Measurements from ENCODE around the gene ZFAND3. TPM values are rescaled to one million over a fixed set of nuclear protein-coding genes. Genes with fewer than 3 reads are reported as not detected.
"Not testable (repeated sequence)": the region's sequence is repeated elsewhere in the genome, so short reads cannot be mapped to it uniquely, and the experiment has no call there.

Gene ZFAND3
- total RNA-seq, 1 donor from 2014 or later = 76.0 TPM

- intact Hi-C loops (cut with DNase I) = no loop called here
- no peak for ATAC-seq (ENCODE audit: poor library complexity)
- no peak for DNase-seq
Observed at GRCh38 chr6:38040254-38040653, 220.7 kb downstream of the ZFAND3 start.

GRCh38 chr6:38043259-38043753 is 223.8 kb downstream of the ZFAND3 start:
- DNase-seq (no peak), ATAC-seq (ENCODE audit: poor library complexity) (no peak)
- intact Hi-C loops (cut with DNase I) = no loop called here

GRCh38 chr6:38045701-38046305 is 226.3 kb downstream of the ZFAND3 start:
- no peak for DNase-seq
- no peak for ATAC-seq (ENCODE audit: poor library complexity)

GRCh38 chr6:38047562-38047961 is 228.0 kb downstream of the ZFAND3 start:
- DNase-seq (no peak), ATAC-seq (ENCODE audit: poor library complexity) (no peak)
- intact Hi-C loops (cut with DNase I) = no loop called here

More at GRCh38 chr6:38045701-38046305, 226.3 kb downstream of the ZFAND3 start:
- intact Hi-C loops (cut with DNase I) = no loop called here

GRCh38 chr6:38049861-38050397 is 230.4 kb downstream of the ZFAND3 start:
- ATAC-seq (ENCODE audit: poor library complexity); DNase-seq; intact Hi-C loops (cut with DNase I): not testable (repeated sequence)

- DNase-seq (no peak), ATAC-seq (ENCODE audit: poor library complexity) (no peak)
- intact Hi-C loops (cut with DNase I) = no loop called here
Observed at GRCh38 chr6:38051819-38052434, 232.4 kb downstream of the ZFAND3 start.

GRCh38 chr6:38054527-38055202 is 235.1 kb downstream of the ZFAND3 start:
- DNase-seq (no peak), ATAC-seq (ENCODE audit: poor library complexity) (no peak)
- intact Hi-C loops (cut with DNase I) = no loop called here

GRCh38 chr6:38055203-38055589 is 235.7 kb downstream of the ZFAND3 start:
- DNase-seq (no peak), ATAC-seq (ENCODE audit: poor library complexity) (no peak)
- intact Hi-C loops (cut with DNase I) = no loop called here

GRCh38 chr6:38056361-38056760 is 236.8 kb downstream of the ZFAND3 start:
- intact Hi-C loops (cut with DNase I) = no loop called here
- ATAC-seq (ENCODE audit: poor library complexity) (no peak), DNase-seq (no peak)

GRCh38 chr6:38057994-38058393 is 238.5 kb downstream of the ZFAND3 start:
- DNase-seq = no peak
- no peak for ATAC-seq (ENCODE audit: poor library complexity)
- intact Hi-C loops (cut with DNase I) = no loop called here

GRCh38 chr6:38062066-38062465 is 242.5 kb downstream of the ZFAND3 start:
- DNase-seq = no peak

GRCh38 chr6:38063973-38064372 is 244.4 kb downstream of the ZFAND3 start:
- intact Hi-C loops (cut with DNase I) = no loop called here
- ATAC-seq (ENCODE audit: poor library complexity) = no peak
- no peak for DNase-seq

More at GRCh38 chr6:38062066-38062465, 242.5 kb downstream of the ZFAND3 start:
- ATAC-seq (ENCODE audit: poor library complexity) = no peak
- intact Hi-C loops (cut with DNase I) = no loop called here

- no peak for DNase-seq
- intact Hi-C loops (cut with DNase I) = no loop called here
Observed at GRCh38 chr6:38064431-38064830, 244.9 kb downstream of the ZFAND3 start.

GRCh38 chr6:38065734-38066305 is 246.3 kb downstream of the ZFAND3 start:
- DNase-seq (no peak), ATAC-seq (ENCODE audit: poor library complexity) (no peak)
- intact Hi-C loops (cut with DNase I) = no loop called here

More at GRCh38 chr6:38064431-38064830, 244.9 kb downstream of the ZFAND3 start:
- ATAC-seq (ENCODE audit: poor library complexity) = no peak

- DNase-seq (no peak), ATAC-seq (ENCODE audit: poor library complexity) (no peak)
- intact Hi-C loops (cut with DNase I) = no loop called here
Observed at GRCh38 chr6:38067263-38067980, 247.9 kb downstream of the ZFAND3 start.

GRCh38 chr6:38068854-38069590 is 249.5 kb downstream of the ZFAND3 start:
- ATAC-seq (ENCODE audit: poor library complexity) (peak; percentile 39), DNase-seq (no peak)
- intact Hi-C loops (cut with DNase I) = no loop called here

- intact Hi-C loops (cut with DNase I) = no loop called here
- no peak for DNase-seq
- no peak for ATAC-seq (ENCODE audit: poor library complexity)
Observed at GRCh38 chr6:38077488-38078030, 258.0 kb downstream of the ZFAND3 start.

GRCh38 chr6:38078671-38079070 is 259.1 kb downstream of the ZFAND3 start:
- intact Hi-C loops (cut with DNase I) = no loop called here

More at GRCh38 chr6:38078671-38079070, 259.1 kb downstream of the ZFAND3 start:
- ATAC-seq (ENCODE audit: poor library complexity) (no peak), DNase-seq (no peak)

Data from Right ventricle myocardium superior (tissue), 1 donor.